HG03571 (cell line): ENCODE measurements around the gene EFCAB6.

ENCODE experiments used
- ATAC-seq: cut with Tn5 transposase; IDR thresholded peaks from one replicate; pipeline ENCODE4 v1.9.1; 2021; ENCODE audit not compliant: unreplicated experiment

EFCAB6 gene

DNA sequence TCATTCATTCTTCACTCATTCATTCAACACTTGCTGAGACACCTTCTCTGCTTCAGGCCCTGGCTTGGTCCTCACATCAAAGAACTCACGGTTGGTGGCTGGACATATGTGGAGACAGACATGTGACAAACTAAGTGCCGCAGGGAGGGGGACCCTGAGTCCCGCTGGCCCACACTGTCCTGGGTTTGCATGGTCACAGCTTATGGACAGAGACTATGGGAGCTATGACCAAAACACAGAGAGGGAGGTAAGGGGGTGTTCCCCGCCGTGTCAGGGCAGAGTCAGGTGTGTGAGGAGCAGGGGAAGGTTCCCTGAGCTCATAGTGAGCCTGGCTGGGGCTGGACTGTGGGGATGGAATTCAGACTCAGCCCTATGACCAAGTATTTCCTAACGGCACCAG, 277.2 kb downstream of the EFCAB6 start:
- ATAC-seq: no peak

DNA sequence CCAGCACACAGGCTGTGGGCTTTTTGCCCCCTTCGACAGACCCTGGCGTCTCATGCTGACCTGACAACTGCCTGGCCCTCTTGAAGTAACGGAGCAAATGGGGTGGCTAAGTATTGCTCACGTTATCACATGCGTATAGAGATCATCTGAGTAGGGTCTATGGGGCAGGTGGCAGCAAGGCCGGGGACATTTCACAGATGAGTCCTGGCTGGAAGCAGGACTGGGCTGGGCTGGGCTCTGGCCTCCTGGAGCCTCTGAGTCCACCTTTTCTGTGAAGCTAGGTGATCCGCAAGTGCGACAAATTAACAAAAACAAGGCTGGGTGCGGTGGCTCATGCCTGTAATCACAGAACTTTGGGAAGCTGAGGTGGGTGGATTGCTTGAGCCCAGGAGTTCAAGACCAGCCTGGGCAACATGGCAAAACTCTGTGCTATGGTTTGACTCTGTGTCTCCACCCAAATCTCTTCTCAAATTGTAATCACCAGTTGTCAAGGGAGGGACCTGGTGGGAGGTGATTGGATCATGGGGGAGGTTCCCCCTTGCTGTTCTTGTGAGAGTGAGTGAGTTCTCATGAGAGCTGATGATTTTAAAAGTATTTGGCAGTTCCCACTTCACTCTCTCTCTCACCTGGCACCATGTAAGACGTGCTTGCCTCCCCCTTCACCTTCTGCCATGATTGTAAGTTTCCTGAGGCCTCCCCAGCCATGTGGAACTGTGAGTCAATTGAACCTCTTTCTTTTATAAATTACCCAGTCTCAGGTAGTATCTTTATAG, 278.3 kb downstream of the EFCAB6 start:
- ATAC-seq: no peak

DNA sequence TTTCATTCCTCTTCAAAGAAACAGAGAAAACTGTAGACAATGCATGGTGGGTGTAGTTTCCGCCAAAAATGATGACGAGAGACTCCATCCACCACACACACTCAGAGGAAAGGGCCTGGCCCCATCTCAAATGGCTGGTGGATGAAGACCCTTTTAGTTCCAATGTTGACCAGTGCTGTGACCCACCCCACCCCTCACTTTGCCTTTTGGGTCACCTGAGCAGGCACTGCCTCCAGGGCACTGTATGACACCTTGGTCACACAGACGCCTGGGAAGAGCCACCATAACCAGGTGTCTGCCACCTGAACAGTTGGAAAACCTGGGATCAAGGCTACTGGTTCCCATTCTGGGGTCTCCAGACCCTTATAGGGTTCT, 279.0 kb downstream of the EFCAB6 start:
- no peak for ATAC-seq

DNA sequence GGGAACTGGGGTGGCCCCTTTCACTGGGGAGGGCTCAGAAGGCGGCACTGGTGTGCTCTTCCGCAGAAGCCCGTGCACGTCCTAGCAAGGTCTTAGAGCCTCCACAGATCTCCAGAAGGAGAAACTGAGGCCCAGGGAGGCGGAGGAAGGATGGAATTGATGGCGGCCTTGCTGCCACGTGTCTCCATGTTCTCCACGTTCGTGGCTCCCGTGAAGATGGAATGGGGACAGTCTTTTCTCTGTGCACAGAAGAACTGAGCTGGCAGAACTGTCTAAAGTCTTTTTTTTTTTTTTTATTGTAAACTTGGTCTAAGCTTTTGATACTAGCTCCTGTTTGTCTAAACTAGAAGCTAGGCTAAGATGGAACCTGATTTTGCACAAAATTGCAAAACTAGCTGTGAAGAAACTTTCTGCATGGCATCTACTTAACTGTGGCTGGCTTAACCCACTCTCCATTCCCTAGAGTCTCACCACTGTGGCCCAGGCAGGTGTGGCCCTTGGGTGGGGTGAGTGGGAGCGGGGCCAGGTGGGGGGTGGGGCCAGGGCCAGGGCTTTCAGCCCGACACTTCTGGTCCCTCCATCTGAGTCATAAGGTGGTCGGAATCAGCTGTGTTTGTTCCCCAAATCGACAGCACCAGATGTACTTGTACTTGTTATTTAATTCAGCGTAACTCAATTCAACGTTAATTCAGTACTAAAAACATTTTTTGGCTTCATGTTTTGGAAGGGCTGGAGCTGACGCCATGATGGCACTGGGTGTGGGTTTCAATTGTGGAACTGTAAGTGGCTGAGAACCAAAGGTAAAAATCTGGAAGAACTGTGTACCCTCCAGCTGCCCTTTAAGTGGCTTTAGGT, 279.6 kb downstream of the EFCAB6 start:
- no peak for ATAC-seq

DNA sequence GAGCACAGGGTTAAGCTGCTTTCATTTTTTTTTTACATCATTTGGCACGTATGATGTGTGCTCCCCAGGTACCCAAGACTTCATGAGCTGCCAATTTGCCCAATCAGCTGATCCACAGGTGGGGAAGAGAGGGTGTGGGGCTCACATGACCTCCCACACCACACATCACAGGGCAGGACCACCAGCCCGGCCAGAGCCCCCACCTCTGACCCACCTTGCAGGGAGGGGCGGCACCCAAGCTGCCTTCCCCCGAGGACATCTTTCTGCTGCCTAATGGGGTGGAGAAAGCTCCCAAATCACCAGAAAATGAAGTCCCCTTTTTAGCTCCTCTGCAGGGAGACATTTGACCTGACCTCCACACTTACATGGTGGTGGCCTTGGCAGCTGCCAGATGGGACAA, 280.5 kb downstream of the EFCAB6 start:
- no peak for ATAC-seq

DNA sequence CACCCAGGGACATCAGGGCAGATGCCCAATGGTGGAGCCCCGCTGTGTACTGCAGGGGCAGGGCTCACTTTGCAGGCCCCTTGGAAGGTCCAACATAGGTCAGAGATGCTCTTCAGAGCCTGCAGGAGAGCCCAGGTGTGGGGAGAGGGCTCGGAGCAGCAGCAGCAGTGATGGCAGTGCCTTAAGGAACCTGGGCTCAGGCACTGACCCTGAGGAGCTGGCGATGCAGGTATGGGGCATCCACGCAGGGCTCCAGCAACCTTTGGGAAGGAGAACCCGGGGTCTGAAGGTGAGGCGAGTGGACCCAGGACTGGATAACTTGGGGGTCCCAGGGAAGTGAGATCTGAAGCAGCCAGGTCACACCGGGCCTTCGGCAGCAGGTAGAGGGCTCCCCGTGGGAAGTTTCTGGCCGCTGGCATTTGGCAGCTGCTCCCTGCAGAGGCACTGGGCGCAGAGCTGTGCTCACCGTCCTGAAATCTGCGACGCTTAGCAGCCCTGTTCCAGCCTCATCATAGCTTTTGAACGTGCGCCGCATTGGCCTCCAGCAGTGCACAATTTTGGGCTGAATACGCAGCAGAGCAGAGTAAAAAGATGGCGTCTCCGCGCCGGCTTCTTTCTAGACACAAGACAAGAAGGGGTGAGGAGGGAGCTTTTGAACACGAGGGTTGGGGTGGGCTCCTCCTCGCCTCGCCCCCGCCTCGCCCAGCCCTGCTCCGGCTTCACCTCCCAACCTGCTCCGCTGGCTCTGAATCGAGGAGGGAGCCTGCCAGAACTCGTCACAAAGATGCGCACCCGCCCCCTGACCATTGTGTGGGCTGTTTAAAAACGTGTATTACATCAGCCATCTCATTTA, 281.5 kb downstream of the EFCAB6 start:
- ATAC-seq: no peak

DNA sequence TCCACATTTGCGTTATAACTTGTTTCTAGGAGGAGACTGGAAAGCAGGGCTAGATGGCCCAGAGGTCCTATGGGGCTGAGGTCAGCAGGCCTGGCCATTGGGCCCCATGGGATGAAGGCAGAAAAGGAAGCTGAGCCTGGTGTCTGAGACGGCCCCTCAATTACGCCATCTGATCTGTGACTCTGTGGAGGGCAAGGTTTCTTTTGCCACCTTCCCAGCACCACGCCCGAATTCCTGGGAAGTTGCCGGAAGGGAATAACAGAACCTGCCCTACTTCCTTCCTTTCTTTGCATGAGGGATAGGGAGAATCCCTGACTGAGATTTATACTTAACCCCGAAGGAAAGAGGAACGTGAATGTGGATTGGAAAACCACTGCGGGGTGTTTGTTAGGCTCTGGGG, 282.2 kb downstream of the EFCAB6 start:
- no peak for ATAC-seq

DNA sequence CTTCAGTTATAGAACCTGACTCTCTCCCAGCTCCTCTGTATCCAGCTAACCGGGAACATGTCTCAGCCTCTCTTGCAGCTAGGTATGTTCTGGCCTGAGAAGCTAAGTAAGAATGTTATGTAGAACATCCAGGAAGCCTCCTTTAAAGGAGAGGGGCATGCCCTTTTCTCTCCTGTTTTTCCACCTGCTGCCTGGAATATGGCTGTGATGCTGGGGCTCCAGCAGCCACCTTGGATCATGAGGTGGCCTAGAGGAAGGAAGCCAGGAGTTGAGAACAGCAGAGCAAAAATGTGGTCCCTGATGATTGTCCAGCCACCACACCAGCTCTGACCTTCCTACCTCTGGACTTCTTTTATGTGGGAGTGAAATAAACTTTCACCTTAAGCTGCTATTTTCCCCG, 282.6 kb downstream of the EFCAB6 start:
- no peak for ATAC-seq

DNA sequence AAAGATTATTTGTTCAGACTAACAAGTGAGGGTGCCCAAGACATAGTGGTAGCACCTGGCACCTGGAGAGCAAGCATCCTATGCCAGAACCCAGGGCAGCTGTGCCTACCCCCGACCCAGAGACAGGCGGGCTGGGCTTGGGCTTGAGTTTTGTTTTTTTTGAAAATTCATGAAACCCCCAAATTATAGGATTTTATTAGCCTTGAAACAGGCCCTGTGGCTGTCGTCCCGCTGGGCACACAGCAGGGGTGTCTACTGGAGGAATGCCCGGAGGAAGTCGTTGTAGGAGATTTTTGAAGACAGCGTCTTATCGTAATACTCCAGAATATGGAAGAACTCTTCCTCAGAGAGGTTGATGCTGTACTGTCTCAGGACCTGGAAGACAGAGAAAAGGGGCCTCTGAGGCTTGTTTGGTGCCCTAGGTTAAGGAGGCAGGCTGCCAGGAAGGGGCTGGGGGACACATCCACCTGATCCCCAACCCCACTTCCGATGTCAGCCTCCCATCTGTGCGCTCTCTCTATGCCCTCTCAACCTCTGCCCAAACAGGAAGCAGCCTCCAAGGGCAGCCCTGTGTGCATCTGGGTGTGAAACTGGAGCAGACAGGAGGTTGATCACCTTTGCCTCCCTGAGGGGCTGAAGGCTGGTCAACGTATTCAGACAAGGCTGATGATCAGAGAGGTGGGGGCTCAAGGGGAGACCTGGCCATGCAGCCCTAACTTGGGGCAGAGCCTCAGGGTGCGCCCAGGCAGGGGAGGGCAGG, 283.3 kb downstream of the EFCAB6 start:
- no peak for ATAC-seq

DNA sequence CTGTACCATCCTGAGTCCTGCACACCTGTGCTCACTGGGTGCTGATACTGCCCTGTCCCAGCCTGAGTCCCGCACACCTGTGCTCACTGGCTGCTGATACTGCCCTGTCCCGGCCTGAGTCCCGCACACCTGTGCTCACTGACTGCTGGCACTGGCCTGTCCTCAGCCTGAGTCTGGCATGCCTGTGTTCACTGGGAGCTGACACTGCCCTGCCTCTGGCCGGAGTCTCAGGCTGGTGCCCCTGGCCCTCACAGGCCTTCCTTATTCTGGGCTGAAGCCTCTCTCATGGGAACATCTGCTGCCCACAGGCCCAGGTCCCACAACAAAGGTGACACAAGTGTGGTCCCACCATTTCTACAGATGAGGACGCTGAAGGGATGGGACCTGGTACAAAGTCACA, 285.2 kb downstream of the EFCAB6 start:
- ATAC-seq: no peak

DNA sequence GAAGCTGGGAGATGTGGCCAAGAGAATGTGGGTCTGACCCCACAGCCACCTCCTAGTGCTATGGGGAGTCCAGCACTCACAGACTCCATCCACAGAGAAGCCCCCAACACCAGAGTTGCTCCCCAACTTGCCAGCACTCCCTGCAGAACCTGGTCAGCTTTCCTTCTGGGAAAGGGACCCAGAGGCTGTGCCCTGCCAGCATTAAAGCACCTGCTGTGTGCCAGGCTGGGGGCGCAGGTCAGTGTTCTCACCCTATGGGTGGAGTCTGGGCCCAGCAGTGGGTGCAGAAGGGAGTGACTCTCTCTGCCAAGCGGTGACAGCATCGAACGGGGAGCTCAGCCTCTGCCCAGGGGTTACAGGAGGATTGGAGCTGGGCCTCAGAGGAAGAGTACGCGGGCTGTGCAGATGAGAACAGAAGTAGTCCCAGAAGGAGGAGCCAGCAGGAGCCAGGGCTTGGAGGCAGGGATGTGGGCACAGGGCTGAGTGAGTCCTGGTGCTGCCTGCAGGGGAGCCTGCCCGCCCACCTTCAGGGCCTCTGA, 285.9 kb downstream of the EFCAB6 start:
- ATAC-seq: no peak

DNA sequence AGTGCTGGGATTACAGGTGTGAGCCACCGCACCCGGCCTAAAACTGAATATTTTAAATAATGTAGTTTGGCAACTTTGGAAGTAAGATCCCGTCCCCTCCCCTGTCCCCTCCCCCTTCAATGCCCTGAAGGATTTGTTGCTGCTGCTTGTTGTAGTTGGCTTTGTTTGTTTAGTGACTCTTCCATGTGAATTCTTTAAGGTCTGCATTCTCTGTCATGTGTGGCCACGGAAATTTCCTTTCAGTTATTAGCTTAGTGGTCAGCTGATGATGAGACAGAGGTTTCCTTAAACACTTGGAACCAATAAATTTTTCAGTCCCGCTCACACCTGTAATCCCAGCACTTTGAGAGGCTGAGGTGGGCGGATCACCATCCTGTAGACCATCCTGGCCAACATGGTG, 290.4 kb downstream of the EFCAB6 start:
- no peak for ATAC-seq

DNA sequence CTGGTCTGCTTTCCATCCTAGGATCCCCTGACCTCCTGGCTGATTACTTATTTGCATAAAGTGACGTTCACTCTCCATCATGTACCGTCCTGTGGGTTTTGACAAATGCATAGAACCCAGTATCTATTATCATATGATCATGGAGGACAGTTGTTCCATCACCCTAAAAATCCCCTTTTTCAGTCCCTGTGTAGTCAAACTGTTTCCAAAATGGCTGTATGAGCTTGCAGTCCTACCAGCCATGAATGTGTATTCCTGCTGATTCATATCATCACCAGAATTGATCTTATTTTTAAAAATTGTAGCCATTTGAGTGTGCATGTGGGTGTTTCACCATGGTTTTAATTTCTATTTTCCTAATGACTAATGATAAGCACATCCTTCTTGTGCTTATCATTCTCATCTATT, 291.5 kb downstream of the EFCAB6 start:
- ATAC-seq: no peak

DNA sequence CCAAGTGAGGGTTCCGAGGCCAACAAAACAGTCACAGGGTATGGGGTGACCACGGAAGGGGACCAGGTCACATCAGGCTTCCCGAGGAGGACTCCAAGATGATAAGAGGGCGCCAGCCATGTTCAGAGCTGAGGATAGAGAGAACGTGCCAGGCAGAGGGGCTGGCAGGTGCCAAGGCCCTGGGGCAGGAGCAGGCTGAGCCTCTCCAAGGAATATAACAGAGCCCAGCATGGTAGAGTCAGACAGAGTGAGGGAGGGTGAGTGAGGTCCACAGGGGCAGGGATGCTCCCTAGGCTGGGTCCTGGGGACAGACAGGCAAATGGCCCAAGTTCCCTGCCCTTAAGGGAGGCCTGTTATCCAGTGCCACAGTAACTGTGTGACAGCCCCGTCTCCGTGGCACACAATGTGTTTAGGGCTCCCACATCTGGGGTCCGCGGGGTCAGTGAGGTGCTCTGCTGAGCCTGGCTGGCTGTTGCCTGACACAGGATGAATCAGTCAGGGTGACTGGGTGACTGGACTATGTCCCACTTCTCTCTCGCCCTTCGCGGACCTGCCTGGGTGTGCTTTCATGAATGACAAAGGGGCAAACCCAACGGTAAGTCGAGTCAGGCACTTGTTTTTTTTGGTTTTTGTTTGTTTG, 295.0 kb downstream of the EFCAB6 start:
- ATAC-seq: no peak

DNA sequence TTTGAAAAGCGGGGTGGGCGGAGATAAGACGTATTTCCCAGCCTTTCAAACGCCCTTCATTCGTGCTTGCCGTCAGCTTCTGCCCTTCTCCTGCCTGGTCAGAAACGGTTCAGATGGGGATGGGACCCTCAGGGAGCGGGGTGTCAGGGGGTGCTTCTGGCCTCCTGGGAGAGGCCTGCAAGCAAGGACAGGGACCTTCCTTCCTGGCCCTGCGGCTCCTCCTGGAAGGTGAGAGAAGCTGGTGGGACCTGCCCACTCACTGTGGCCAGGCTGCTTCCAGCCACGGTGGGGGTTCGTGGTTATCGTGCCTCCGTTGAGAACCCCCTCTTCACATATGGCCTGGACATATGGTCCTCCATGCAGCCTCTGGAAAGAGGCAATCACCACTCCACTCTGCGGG, 295.7 kb downstream of the EFCAB6 start:
- no peak for ATAC-seq

DNA sequence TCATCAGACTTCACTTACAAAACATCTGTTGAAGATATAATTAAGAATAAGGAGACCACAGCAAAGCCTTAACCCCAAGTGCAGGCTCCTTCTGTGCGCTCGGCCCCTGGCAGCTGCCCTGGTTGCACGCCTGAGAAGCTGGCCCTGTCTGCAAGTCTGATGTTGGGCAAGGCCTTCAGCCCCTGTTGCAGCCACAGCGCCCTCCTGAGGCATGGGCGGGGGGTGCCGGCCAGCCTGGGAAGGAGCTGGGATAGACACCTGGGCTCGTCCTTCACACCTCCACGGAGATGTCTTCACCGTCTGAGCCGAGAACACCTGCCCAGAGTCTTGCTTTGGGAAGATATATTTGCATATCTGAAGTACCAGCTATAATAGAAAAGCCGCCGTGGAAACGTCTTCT, 296.2 kb downstream of the EFCAB6 start:
- ATAC-seq: no peak

DNA sequence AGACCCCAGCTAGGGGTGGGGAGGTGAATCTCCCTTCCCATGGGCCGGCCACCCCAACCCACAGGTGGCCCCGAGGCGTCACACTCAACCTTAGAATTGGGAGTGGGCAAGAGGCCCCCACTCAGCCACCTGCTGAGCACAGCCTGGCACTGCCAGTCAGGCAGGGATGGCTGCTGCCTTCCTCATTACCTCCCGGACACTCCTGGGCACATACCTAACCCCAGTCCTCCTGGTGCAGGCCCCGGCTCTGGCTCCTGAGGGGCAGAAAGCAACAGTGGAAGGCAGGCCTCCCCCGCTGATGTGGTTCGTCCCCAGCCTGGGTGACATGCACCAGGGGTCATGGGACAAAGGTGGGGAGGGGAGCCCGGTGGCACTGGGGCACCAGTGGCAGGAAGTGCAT, 296.7 kb downstream of the EFCAB6 start:
- no peak for ATAC-seq

DNA sequence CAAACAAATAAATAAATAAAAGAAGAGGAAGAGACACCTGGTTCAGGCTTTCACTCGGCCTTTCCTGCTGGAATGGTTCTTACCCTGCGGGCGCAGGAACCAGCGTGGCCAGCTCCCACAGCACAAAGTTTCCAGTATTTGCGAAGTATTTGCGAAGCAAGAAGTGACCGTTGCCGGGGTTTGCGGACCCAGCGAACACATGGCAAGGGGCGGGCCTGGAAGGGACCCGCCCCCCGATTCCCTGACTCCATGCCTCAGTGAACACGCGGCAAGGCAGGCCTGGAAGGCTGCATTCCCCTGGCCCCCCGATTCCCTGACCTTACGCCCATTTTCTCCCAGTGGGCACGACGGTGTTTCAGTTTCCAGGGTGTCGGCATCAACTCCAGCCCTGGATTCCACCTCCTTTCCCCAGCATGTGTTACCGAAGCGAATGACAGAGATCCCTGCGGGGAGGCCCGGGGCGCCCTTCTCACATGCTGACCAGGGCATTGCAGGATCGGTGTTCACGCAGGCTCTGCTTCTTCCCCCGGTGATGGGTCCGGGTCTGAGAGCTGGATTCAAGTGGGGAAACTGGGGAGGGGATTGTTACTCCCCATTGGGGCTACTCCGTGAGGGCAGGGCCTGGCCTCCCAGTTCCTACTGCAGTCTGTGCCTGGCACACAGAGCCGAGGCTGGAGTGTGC, 297.5 kb downstream of the EFCAB6 start:
- no peak for ATAC-seq

DNA sequence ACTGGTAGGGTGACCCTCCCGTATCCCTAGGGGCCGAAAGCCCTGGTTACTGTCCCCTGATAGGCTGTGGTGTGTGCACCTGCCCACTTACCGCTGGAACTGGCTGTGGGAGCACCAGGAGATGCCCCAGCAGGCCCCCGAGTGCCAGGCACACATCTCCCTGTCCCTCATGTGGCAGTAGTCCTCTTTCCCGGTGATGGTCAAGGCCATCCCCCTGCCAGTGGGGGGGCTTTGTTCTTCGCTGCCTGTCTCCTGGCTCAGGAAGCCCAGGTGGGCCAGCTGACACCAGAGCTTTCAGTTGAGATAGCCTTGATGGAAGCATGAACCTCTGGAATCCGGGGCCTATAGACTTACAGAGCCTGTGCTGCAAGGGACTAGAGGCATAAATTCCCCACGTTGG, 299.8 kb downstream of the EFCAB6 start:
- no peak for ATAC-seq
